HEK293 (cell line): ENCODE measurements around the gene ACSL5.

Source experiments
- CTCF ChIA-PET: fragments of 350-600 bp; formaldehyde crosslinking; extraction: SDS; loops from one replicate; lab custom pipeline; 2021; ENCODE audit warnings: antibody characterized with exemption; lab: Yijun Ruan, JAX
- POLR2A ChIA-PET: fragments of 300-600 bp; formaldehyde crosslinking; extraction: SDS; loops from one replicate; lab custom pipeline; 2020; ENCODE audit warnings: antibody characterized with exemption, inconsistent platforms; lab: Yijun Ruan, JAX
- H3K27ac ChIP-seq: fragments of 200-500 bp; sonication (Bioruptor generic); 2 replicates; pipeline ENCODE4 v1.5.1; 2014; ENCODE audit warnings: low read depth, low read length, control low read depth, inconsistent platforms; ENCODE audit errors: extremely low read depth
- H3K36me3 ChIP-seq, 2 experiments: fragments of 200-500 bp in 1 of 2; sonication (Bioruptor generic) in 1 of 2; 1 replicate in 1 of 2; 2 replicates in 1 of 2; pipeline ENCODE4 v1.5.1; 2014 to 2017; ENCODE audit warnings: inconsistent platforms in 2 of 2, low read length in 2 of 2; ENCODE audit not compliant: control insufficient read depth in 2 of 2, insufficient read depth in 1 of 2
- H3K4me1 ChIP-seq: fragments of 200-500 bp; sonication (Bioruptor generic); 2 replicates; pipeline ENCODE4 v1.5.1; 2014; ENCODE audit warnings: mild to moderate bottlenecking, low read length, inconsistent platforms; ENCODE audit not compliant: control insufficient read depth, insufficient read depth
- H3K4me3 ChIP-seq: 2 replicates; pipeline ENCODE4 v1.5.1; 2011; ENCODE audit warnings: low read depth, mild to moderate bottlenecking, control low read depth, low read length, moderate library complexity
- H3K9me3 ChIP-seq: fragments of 200-500 bp; sonication (Bioruptor generic); 2 replicates; pipeline ENCODE4 v1.5.1; 2014; ENCODE audit warnings: low read depth, low read length, inconsistent platforms; ENCODE audit not compliant: control insufficient read depth, insufficient read depth
- ELK4 ChIP-seq: IDR thresholded peaks from 2 replicates; pipeline ENCODE4 v1.6.1; 2011; ENCODE audit warnings: mild to moderate bottlenecking, low read depth, low read length, borderline replicate concordance
- IKZF3 ChIP-seq: fragments of 450-650 bp; IDR thresholded peaks from 2 replicates; pipeline ENCODE4 v1.5.0; 2018; ENCODE audit warnings: missing biosample characterization, mild to moderate bottlenecking, missing genetic modification characterization, moderate library complexity
- PATZ1 ChIP-seq: fragments of 450-650 bp; formaldehyde crosslinking; IDR thresholded peaks from 2 replicates; pipeline ENCODE4 v1.5.1; 2016; ENCODE audit warnings: missing biosample characterization, missing genetic modification characterization
- ZBTB21 ChIP-seq: fragments of 450-650 bp; formaldehyde crosslinking; IDR thresholded peaks from 2 replicates; pipeline ENCODE4 v1.5.1; 2017; ENCODE audit warnings: missing biosample characterization, missing genetic modification characterization
- ZBTB7A ChIP-seq: fragments of 450-650 bp; formaldehyde crosslinking; IDR thresholded peaks from 2 replicates; pipeline ENCODE4 v1.5.1; 2016; ENCODE audit warnings: low read depth, missing biosample characterization, missing genetic modification characterization
- ZNF202 ChIP-seq: fragments of 450-650 bp; formaldehyde crosslinking; IDR thresholded peaks from 2 replicates; pipeline ENCODE4 v1.5.1; 2016; ENCODE audit warnings: missing biosample characterization, missing genetic modification characterization, borderline replicate concordance
- ZNF214 ChIP-seq: fragments of 450-650 bp; formaldehyde crosslinking; IDR thresholded peaks from 2 replicates; pipeline ENCODE4 v1.5.1; 2017; ENCODE audit warnings: missing biosample characterization, mild to moderate bottlenecking, missing genetic modification characterization, borderline replicate concordance
- ZNF24 ChIP-seq: fragments of 450-650 bp; formaldehyde crosslinking; IDR thresholded peaks from 2 replicates; pipeline ENCODE4 v1.5.1; 2016; ENCODE audit warnings: missing biosample characterization, missing genetic modification characterization
- ZNF335 ChIP-seq: fragments of 450-650 bp; formaldehyde crosslinking; conservative IDR thresholded peaks from 2 replicates; pipeline ENCODE4 v1.5.1; 2016; ENCODE audit warnings: missing biosample characterization, missing genetic modification characterization
- ZNF416 ChIP-seq: fragments of 450-650 bp; formaldehyde crosslinking; IDR thresholded peaks from 2 replicates; pipeline ENCODE4 v1.5.1; 2016; ENCODE audit warnings: missing biosample characterization, missing genetic modification characterization
- ZNF513 ChIP-seq: fragments of 450-650 bp; IDR thresholded peaks from 2 replicates; pipeline ENCODE4 v1.5.1; 2018; ENCODE audit warnings: missing biosample characterization, missing genetic modification characterization
- ZNF610 ChIP-seq: fragments of 450-650 bp; formaldehyde crosslinking; IDR thresholded peaks from 2 replicates; pipeline ENCODE4 v1.5.1; 2016; ENCODE audit warnings: missing biosample characterization, missing genetic modification characterization, borderline replicate concordance
- ZNF623 ChIP-seq: fragments of 450-650 bp; formaldehyde crosslinking; IDR thresholded peaks from 2 replicates; pipeline ENCODE4 v1.5.1; 2016; ENCODE audit warnings: missing biosample characterization, missing genetic modification characterization
- ZNF624 ChIP-seq: fragments of 450-650 bp; formaldehyde crosslinking; IDR thresholded peaks from 2 replicates; pipeline ENCODE4 v1.5.1; 2017; ENCODE audit warnings: missing biosample characterization, missing genetic modification characterization
- ZNF670 ChIP-seq: fragments of 450-650 bp; formaldehyde crosslinking; IDR thresholded peaks from 2 replicates; pipeline ENCODE4 v1.5.1; 2016; ENCODE audit warnings: missing biosample characterization, missing genetic modification characterization, low read depth
- TF ChIP-seq, protein P1 (sequence below): fragments of 450-650 bp; formaldehyde crosslinking; IDR thresholded peaks from 2 replicates; pipeline ENCODE4 v1.5.1; 2016; ENCODE audit warnings: missing biosample characterization, missing genetic modification characterization
- TF ChIP-seq, protein P2 (sequence below): fragments of 450-650 bp; formaldehyde crosslinking; conservative IDR thresholded peaks from 2 replicates; pipeline ENCODE4 v1.5.1; 2016; ENCODE audit warnings: low read depth, missing biosample characterization, missing genetic modification characterization
- TF ChIP-seq, protein P3 (sequence below): fragments of 450-650 bp; formaldehyde crosslinking; IDR thresholded peaks from 2 replicates; pipeline ENCODE4 v1.5.1; 2016; ENCODE audit warnings: missing biosample characterization, missing genetic modification characterization

Gene ACSL5

GRCh38 chr10:112426111-112426510 is 52.2 kb downstream of the ACSL5 start:
- Histone ChIP-seq H3K27ac (no peak overlapping the region), H3K36me3 (peaks cover 18 to 21% of the 10 kb centered on the region in 2 experiments), H3K4me1 (no peaks in the 10 kb centered on the region), H3K9me3 (no peaks in the 10 kb centered on the region), H3K4me3 (no peak overlapping the region)
- CTCF ChIA-PET, result interaction anchor here (0.6 to 1.3 kb wide), 4 partner anchors 46 to 1029 kb away, joined by 3 to 4 read pairs (median 4); no protein-coding TSS in a partner anchor
- TF ChIP-seq, protein P1, sequence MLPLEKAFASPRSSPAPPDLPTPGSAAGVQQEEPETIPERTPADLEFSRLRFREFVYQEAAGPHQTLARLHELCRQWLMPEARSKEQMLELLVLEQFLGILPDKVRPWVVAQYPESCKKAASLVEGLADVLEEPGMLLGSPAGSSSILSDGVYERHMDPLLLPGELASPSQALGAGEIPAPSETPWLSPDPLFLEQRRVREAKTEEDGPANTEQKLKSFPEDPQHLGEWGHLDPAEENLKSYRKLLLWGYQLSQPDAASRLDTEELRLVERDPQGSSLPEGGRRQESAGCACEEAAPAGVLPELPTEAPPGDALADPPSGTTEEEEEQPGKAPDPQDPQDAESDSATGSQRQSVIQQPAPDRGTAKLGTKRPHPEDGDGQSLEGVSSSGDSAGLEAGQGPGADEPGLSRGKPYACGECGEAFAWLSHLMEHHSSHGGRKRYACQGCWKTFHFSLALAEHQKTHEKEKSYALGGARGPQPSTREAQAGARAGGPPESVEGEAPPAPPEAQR, result no peak
- TF ChIP-seq ZNF24 (tag by site-specific recombination) (no peak), ZNF513 (tag by site-specific recombination) (no peak), ZNF670 (no peak), ZNF214 (tag by site-specific recombination) (no peak), ZNF624 (no peak), PATZ1 (no peak)
- TF ChIP-seq, protein P2, sequence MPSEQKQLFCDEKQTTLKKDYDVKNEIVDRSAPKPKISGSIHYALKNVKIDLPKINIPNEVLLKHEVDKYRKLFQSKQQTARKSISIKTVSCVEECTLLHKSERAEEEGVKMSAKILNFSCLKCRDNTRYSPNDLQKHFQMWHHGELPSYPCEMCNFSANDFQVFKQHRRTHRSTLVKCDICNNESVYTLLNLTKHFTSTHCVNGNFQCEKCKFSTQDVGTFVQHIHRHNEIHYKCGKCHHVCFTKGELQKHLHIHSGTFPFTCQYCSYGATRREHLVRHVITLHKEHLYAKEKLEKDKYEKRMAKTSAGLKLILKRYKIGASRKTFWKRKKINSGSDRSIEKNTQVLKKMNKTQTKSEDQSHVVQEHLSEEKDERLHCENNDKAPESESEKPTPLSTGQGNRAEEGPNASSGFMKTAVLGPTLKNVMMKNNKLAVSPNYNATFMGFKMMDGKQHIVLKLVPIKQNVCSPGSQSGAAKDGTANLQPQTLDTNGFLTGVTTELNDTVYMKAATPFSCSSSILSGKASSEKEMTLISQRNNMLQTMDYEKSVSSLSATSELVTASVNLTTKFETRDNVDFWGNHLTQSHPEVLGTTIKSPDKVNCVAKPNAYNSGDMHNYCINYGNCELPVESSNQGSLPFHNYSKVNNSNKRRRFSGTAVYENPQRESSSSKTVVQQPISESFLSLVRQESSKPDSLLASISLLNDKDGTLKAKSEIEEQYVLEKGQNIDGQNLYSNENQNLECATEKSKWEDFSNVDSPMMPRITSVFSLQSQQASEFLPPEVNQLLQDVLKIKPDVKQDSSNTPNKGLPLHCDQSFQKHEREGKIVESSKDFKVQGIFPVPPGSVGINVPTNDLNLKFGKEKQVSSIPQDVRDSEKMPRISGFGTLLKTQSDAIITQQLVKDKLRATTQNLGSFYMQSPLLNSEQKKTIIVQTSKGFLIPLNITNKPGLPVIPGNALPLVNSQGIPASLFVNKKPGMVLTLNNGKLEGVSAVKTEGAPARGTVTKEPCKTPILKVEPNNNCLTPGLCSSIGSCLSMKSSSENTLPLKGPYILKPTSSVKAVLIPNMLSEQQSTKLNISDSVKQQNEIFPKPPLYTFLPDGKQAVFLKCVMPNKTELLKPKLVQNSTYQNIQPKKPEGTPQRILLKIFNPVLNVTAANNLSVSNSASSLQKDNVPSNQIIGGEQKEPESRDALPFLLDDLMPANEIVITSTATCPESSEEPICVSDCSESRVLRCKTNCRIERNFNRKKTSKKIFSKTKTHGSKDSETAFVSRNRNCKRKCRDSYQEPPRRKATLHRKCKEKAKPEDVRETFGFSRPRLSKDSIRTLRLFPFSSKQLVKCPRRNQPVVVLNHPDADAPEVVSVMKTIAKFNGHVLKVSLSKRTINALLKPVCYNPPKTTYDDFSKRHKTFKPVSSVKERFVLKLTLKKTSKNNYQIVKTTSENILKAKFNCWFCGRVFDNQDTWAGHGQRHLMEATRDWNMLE (tag by site-specific recombination), result no peak
- TF ChIP-seq, protein P3, sequence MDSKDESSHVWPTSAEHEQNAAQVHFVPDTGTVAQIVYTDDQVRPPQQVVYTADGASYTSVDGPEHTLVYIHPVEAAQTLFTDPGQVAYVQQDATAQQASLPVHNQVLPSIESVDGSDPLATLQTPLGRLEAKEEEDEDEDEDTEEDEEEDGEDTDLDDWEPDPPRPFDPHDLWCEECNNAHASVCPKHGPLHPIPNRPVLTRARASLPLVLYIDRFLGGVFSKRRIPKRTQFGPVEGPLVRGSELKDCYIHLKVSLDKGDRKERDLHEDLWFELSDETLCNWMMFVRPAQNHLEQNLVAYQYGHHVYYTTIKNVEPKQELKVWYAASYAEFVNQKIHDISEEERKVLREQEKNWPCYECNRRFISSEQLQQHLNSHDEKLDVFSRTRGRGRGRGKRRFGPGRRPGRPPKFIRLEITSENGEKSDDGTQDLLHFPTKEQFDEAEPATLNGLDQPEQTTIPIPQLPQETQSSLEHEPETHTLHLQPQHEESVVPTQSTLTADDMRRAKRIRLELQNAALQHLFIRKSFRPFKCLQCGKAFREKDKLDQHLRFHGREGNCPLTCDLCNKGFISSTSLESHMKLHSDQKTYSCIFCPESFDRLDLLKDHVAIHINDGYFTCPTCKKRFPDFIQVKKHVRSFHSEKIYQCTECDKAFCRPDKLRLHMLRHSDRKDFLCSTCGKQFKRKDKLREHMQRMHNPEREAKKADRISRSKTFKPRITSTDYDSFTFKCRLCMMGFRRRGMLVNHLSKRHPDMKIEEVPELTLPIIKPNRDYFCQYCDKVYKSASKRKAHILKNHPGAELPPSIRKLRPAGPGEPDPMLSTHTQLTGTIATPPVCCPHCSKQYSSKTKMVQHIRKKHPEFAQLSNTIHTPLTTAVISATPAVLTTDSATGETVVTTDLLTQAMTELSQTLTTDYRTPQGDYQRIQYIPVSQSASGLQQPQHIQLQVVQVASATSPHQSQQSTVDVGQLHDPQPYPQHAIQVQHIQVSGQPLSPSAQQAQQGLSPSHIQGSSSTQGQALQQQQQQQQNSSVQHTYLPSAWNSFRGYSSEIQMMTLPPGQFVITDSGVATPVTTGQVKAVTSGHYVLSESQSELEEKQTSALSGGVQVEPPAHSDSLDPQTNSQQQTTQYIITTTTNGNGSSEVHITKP (tag by site-specific recombination), result no peak
- POLR2A ChIA-PET, result no interaction called here

- TF ChIP-seq ZNF416 (tag by site-specific recombination) (no peak), ZNF623 (tag by site-specific recombination) (no peak), ZBTB21 (tag by site-specific recombination) (no peak), ZNF335 (tag by site-specific recombination) (no peak), IKZF3 (tag by site-specific recombination) (no peak), ZNF610 (tag by site-specific recombination) (no peak), ZNF202 (tag by site-specific recombination) (no peak), ZBTB7A (tag by site-specific recombination) (no peak), ELK4 (no peak)
- Histone ChIP-seq H3K27ac (no peak overlapping the region), H3K36me3 (peaks cover 37 to 50% of the 10 kb centered on the region in 2 experiments), H3K4me1 (no peaks in the 10 kb centered on the region), H3K4me3 (no peak overlapping the region), H3K9me3 (no peaks in the 10 kb centered on the region)
- POLR2A ChIA-PET, result interaction anchor here (0.6 to 1.3 kb wide), 2 partner anchors 18 to 595 kb away, joined by 3 read pairs; partner anchors contain the start of gene VTI1A
- CTCF ChIA-PET, result interaction anchor here (1.3 kb wide), 1 partner anchor 114 kb away, joined by 3 read pairs; no protein-coding TSS in a partner anchor
Measured at GRCh38 chr10:112429147-112429546, 55.2 kb downstream of the ACSL5 start.
